ENCODE results near the gene SYT5. TPM values are rescaled to one million over a fixed set of nuclear protein-coding genes. Genes with fewer than 3 reads are reported as not detected.
A peak's percentile ranks its signal among the peaks of the same experiment; 100 is the strongest.

Gene SYT5
- total and polyA plus RNA-seq, 12 donors, result under 0.01 to 1.1 TPM; not detected in 10

- WGBS, 2 donors, result 64 to 67% methylated on average over 17 of the region's 17 CpGs
- peak overlapping the region in 5 of 10 donors; percentile 26 to 69 (median 52) for H3K27ac ChIP-seq
- DNase-seq (no peak), ATAC-seq (peak; percentile 16 to 78 (median 53))
- H3K27me3 ChIP-seq, result peaks cover 0 to 4% (median 0%) of the 10 kb centered on the region in 7 donors
- intact Hi-C loops (cut with DNase I), result no loop called here
- H3K36me3 ChIP-seq, result no peaks in the 10 kb centered on the region
- no peak overlapping the region for H3K4me3 ChIP-seq
- peaks cover 0 to 29% (median 13%) of the 10 kb centered on the region in 9 donors for H3K4me1 ChIP-seq
- no peak for TF ChIP-seq CTCF (IDR thresholded peaks at IDR 0.05)
- H3K9me3 ChIP-seq, result peaks cover 0 to 16% (median 6%) of the 10 kb centered on the region in 11 donors
Measured at GRCh38 chr19:55209693-55210472, 29.8 kb upstream of the SYT5 start.

- no peaks in the 10 kb centered on the region for H3K36me3 ChIP-seq
- peak within 1 kb of the TSS in 5 of 10 donors; percentile 26 to 69 (median 52) for H3K27ac ChIP-seq
- peaks cover 0 to 16% (median 6%) of the 10 kb centered on the region in 11 donors for H3K9me3 ChIP-seq
- peaks cover 0 to 8% (median 0%) of the 10 kb centered on the region in 7 donors for H3K27me3 ChIP-seq
- H3K4me1 ChIP-seq, result peaks cover 0 to 29% (median 13%) of the 10 kb centered on the region in 9 donors
- DNase-seq, result no peak
- WGBS, 2 donors, result 54 to 58% methylated on average over 17 of the region's 18 CpGs
- peak in 3 of 8 donors; percentile 2 to 22 (median 20) for ATAC-seq
- intact Hi-C loops (cut with DNase I), result no loop called here
- no peak within 1 kb of the TSS for H3K4me3 ChIP-seq
- no peak for TF ChIP-seq CTCF (IDR thresholded peaks at IDR 0.05)
Measured at GRCh38 chr19:55208880-55209692, 29.0 kb upstream of the SYT5 start, which contains the start of gene PTPRH. PTPRH (minus strand) TSS chr19:55209501; CDS start chr19:55209433, 68 bp downstream.

DNA sequence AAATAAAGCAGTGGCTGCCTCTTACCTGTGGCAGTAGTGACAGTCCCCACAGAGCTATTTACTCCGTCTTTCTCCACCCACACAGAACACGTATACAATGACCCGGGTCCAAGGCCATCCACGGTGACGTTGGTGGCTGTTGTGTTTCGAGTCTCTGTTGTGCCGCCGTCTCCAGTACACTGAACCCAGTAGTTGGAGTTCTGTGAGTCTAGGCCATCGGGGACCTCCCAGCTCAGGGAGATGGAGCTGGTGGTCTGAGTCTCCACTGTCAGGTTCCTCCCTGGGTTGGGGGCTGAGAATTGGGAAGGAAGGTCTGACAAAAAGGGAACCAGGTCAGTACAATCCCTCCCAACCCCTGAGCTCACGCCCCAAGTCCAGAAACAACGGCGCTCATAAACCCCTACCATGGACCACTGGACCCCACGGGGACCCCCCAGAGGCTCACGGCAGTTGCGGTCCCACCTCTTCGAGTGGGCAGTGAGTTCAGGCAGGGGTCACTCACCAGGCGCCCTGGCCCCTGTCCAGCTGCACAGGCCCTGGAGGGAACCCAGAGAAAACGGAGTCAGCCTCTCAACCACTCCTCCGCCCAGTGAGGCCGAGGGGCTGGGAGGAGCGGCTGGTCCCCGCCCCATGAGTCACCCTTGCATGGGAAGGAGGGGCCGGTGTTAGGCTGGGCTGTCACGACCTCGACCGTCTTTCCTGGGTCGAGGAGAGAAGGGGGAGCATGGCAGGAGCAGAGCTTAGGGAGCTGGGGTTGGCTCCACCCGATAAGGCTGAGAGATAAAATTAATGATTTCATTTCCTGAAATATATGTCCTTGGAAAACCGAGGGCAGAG lies 26.8 kb upstream of the SYT5 start:
- peak overlapping the region in 7 of 10 donors; percentile 9 to 45 (median 38) for H3K4me3 ChIP-seq

More for the DNA sequence above, 26.8 kb upstream of the SYT5 start:
- 27 to 32% methylated on average over 29 of the region's 29 CpGs for WGBS, 2 donors
- intact Hi-C loops (cut with DNase I), result no loop called here
- Histone ChIP-seq H3K9me3 (peaks cover 0 to 2% (median 0%) of the 10 kb centered on the region in 11 donors), H3K4me1 (peaks cover 0 to 29% (median 13%) of the 10 kb centered on the region in 9 donors), H3K27me3 (peaks cover 0 to 11% (median 0%) of the 10 kb centered on the region in 7 donors), H3K36me3 (no peaks in the 10 kb centered on the region), H3K27ac (peak overlapping the region in 4 of 10 donors; percentile 50 to 65 (median 53))
- DNase-seq (peak; percentile 79 to 84), ATAC-seq (peak; percentile 93 to 98 (median 96))
- TF ChIP-seq CTCF (IDR thresholded peaks at IDR 0.05), result no peak
